HL-60 (cell line): ENCODE data around the gene GGA1.

Experiments used
- GABPA ChIP-seq: IDR thresholded peaks from 2 replicates; pipeline ENCODE4 v1.6.1; 2012; ENCODE audit warnings: low read depth
- POLR2AphosphoS5 ChIP-seq: IDR thresholded peaks from 2 replicates; pipeline ENCODE4 v1.6.1; 2012; ENCODE audit warnings: low read depth
- REST ChIP-seq: IDR thresholded peaks from 2 replicates; pipeline ENCODE4 v1.6.1; 2012; ENCODE audit warnings: low read depth; ENCODE audit not compliant: insufficient replicate concordance
- SPI1 ChIP-seq: IDR thresholded peaks from 2 replicates; pipeline ENCODE4 v1.6.1; 2012; ENCODE audit warnings: low read depth, mild to moderate bottlenecking, borderline replicate concordance
- TF ChIP-seq, protein P1 (sequence below): IDR thresholded peaks from one replicate; pipeline ENCODE4 v1.5.1; 2011; ENCODE audit warnings: low read length, control low read depth, inconsistent platforms; ENCODE audit not compliant: insufficient read depth

- TF ChIP-seq, protein P1, sequence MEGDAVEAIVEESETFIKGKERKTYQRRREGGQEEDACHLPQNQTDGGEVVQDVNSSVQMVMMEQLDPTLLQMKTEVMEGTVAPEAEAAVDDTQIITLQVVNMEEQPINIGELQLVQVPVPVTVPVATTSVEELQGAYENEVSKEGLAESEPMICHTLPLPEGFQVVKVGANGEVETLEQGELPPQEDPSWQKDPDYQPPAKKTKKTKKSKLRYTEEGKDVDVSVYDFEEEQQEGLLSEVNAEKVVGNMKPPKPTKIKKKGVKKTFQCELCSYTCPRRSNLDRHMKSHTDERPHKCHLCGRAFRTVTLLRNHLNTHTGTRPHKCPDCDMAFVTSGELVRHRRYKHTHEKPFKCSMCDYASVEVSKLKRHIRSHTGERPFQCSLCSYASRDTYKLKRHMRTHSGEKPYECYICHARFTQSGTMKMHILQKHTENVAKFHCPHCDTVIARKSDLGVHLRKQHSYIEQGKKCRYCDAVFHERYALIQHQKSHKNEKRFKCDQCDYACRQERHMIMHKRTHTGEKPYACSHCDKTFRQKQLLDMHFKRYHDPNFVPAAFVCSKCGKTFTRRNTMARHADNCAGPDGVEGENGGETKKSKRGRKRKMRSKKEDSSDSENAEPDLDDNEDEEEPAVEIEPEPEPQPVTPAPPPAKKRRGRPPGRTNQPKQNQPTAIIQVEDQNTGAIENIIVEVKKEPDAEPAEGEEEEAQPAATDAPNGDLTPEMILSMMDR, result no peak
- TF ChIP-seq POLR2AphosphoS5, result 0 out of 2 replicates have a peak, but pooled peaks have one; percentile 5
- TF ChIP-seq REST, result no peak
- TF ChIP-seq SPI1, result no peak
- no peak for TF ChIP-seq GABPA
These were observed 23.8 kb downstream of the GGA1 start for GRCh38 chr22:37632174-37633088.
